ENCODE results near the gene CTDSPL2.

Gene CTDSPL2

DNA sequence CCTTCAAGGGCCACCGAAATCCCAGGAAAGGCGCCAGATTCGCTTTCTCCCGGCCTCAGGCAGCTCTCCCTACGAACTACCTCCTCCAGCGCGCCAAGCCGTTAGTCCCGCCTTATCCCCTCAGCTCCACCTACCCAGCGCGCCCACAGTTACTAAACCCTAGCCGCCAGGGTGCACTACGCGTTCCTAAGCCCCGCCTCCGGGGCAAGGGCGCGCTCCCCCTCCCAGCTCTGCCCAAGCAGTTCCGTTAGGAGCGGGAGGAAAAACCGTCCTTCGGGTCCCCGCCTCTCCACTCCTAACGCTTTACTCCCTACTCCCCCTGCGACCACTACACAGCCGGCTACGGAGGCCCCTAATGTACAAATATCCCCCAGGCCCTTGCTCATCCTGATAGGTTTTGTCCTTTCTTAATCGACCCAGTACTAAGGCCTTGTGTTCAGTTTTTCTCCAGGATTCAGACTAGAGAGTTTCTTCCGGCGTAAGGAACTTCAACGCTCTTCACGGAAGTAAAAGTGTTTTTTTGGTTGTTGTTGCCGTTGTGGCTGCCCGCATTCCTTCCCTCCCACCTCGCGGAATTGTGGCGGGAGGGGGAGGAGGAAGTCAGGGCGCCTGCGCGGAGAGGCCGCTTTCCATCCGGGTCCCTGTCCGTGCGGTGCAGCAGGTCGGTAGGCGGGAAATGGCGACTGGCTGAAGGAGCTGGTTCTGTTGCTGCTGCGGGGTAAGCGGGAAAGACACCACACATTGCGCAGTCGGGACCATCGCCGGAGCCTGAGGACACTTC is at the start of gene CTDSPL2:
TSS of gene CTDSPL2 (plus strand) at position 655 of the 781 bp plus-strand sequence. CDS start 31,386 bp downstream, outside the sequence.
- H2AFZ ChIP-seq (ENCODE audit: low read depth, low read length), result peak within 1 kb of the TSS; percentile 92
- peak within 1 kb of the TSS; percentile 94 for H3K4me3 ChIP-seq (ENCODE audit: low read length)
- H3K27me3 ChIP-seq (ENCODE audit: insufficient read depth, low read length), result no peaks in the 10 kb centered on the region
- H3K9me3 ChIP-seq (ENCODE audit: low read length), result no peaks in the 10 kb centered on the region
- H3K36me3 ChIP-seq (ENCODE audit: insufficient read depth, low read length), result peaks cover 5% of the 10 kb centered on the region
- peaks cover 7% of the 10 kb centered on the region for H3K4me1 ChIP-seq (ENCODE audit: insufficient read depth, low read length)

DNA sequence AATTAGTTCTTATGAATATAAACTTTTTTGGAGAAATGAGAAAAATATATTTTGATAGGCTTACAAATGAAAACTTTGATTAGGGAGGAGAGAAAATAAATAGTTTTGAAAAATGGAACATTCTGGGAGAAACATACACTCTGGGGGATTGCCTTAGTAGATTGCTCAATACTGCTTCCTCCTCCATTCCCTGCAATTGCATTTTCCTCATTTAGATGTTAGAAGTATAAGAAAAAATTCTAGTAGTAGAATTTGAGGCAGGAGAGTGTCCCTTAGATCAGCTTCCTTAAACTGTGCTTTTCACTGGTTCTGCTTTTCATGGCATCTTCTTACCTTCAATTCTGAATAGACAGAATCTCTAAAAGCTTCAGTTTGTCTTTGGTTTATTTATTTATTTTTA is 46.2 kb upstream of the CTDSPL2 start:
- Histone ChIP-seq H3K4me1 (ENCODE audit: insufficient read depth, low read length) (no peaks in the 10 kb centered on the region), H3K9me3 (ENCODE audit: low read length) (no peaks in the 10 kb centered on the region), H3K36me3 (ENCODE audit: insufficient read depth, low read length) (peaks cover 26% of the 10 kb centered on the region), H3K27me3 (ENCODE audit: insufficient read depth, low read length) (no peaks in the 10 kb centered on the region), H2AFZ (ENCODE audit: low read depth, low read length) (no peak overlapping the region), H3K4me3 (ENCODE audit: low read length) (no peak overlapping the region)

DNA sequence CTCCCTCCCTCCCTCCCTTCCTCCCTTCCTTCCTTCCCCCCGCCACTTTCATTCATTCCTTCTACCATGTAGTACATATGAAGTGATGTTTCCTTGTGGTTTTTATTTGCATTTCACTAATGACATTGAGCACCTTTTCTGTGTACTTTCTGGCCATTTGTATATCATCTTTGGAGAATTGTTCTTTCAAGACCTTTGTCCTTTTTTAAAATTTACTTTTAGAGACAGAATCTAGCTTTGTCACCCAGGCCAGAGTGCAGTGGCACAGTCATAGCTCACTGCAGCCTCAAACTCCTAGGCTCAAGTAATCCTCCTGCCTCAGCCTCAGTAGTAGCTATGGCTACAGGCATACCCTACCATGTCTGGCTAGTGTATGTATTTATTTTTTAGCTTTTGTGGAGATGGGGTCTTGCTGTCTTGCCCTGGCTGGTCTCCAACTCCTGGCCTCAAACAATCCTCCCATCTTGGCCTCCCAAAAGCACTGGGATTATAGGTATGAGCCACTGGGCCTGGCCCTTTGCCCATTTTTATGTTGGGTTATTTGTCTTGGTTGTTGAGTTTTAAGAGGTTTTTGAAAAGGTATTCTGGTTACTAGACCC is 42.0 kb upstream of the CTDSPL2 start:
- Histone ChIP-seq H3K27me3 (ENCODE audit: insufficient read depth, low read length) (no peaks in the 10 kb centered on the region), H3K9me3 (ENCODE audit: low read length) (peaks cover 2% of the 10 kb centered on the region), H3K4me1 (ENCODE audit: insufficient read depth, low read length) (no peaks in the 10 kb centered on the region), H3K4me3 (ENCODE audit: low read length) (no peak overlapping the region), H3K36me3 (ENCODE audit: insufficient read depth, low read length) (peaks cover 28% of the 10 kb centered on the region), H2AFZ (ENCODE audit: low read depth, low read length) (no peak overlapping the region)

DNA sequence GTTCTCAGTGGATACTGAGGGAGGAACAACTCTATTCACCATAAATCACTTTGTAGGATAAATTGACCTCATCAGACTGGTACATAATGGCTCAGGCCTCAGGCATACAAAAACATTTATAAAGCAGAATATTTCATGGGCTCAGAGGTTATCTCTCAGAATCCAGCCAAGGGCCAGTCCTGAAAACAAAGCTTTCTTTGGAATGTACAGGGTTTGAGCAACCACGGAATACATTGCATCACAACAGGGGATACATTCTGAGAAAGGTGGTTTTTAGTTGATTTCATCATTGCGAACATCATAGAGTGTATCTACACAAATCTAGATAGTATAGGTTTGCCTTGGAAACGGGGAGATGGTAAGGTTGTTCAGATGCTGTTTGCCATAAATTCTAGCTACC is 33.4 kb upstream of the CTDSPL2 start:
- H3K9me3 ChIP-seq (ENCODE audit: low read length), result no peaks in the 10 kb centered on the region
- no peak overlapping the region for H3K4me3 ChIP-seq (ENCODE audit: low read length)
- no peaks in the 10 kb centered on the region for H3K27me3 ChIP-seq (ENCODE audit: insufficient read depth, low read length)
- no peaks in the 10 kb centered on the region for H3K4me1 ChIP-seq (ENCODE audit: insufficient read depth, low read length)
- H3K36me3 ChIP-seq (ENCODE audit: insufficient read depth, low read length), result peaks cover 16% of the 10 kb centered on the region
- no peak overlapping the region for H2AFZ ChIP-seq (ENCODE audit: low read depth, low read length)

DNA sequence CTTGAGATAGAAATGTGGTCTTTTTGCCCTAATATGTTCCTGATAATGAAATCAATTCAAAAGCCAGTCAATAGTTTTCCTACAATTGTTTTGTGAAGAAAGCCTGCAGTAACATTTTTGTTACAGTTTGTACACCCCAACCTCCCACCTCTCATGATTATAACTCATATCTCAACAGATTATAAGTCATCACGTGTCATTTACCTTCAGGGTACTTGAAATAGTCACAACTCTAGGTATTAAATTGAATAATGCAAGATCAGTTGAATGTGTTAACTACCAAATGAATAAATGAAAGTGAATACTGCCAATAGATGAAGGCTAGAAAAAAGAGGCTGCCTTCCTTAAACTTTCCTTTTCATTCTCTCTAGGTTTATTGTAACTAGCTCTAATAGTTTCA is 32.9 kb upstream of the CTDSPL2 start:
- no peak overlapping the region for H2AFZ ChIP-seq (ENCODE audit: low read depth, low read length)
- no peak overlapping the region for H3K4me3 ChIP-seq (ENCODE audit: low read length)
- H3K36me3 ChIP-seq (ENCODE audit: insufficient read depth, low read length), result peaks cover 14% of the 10 kb centered on the region
- H3K27me3 ChIP-seq (ENCODE audit: insufficient read depth, low read length), result no peaks in the 10 kb centered on the region
- no peaks in the 10 kb centered on the region for H3K9me3 ChIP-seq (ENCODE audit: low read length)
- H3K4me1 ChIP-seq (ENCODE audit: insufficient read depth, low read length), result no peaks in the 10 kb centered on the region

DNA sequence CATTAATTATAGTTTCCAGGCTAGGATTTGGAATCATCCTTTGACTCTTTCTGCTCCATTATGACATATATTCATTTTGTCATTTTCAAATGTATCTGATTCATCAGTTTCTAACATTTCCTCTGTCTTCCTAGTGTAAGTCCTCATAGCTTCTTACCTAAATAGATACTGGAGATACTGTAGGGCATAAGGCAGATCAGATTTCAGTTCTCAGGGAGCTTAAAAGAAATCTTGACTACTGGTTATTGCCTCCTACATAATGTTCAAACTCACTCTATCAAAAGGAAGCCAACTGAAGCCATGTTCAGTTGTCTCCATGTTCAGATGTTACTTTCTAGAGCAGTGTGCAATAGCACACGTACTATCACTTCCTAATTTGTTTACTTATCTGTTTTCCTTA is 29.6 kb upstream of the CTDSPL2 start:
- no peaks in the 10 kb centered on the region for H3K9me3 ChIP-seq (ENCODE audit: low read length)
- no peaks in the 10 kb centered on the region for H3K4me1 ChIP-seq (ENCODE audit: insufficient read depth, low read length)
- H2AFZ ChIP-seq (ENCODE audit: low read depth, low read length), result no peak overlapping the region

DNA sequence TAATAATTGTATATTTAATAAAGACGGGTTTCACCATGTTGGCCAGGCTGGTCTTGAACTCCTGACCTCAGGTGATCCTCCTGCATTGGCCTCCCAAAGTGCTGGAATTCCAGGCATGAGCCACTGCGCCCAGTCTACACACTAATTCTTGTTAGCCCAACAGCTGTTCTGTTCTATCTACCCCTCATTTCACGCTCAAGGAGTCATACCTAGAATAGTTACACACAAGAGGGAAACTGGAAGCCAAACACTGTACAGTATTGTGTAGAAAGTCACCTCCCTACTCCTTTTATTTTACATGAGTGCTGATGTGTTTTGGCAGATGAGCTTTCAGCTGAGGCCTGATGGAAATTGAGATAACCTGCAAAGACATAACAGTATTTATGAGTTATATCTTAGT is 13.4 kb upstream of the CTDSPL2 start:
- Histone ChIP-seq H3K36me3 (ENCODE audit: insufficient read depth, low read length) (peaks cover 7% of the 10 kb centered on the region), H3K4me3 (ENCODE audit: low read length) (no peak overlapping the region), H2AFZ (ENCODE audit: low read depth, low read length) (no peak overlapping the region), H3K4me1 (ENCODE audit: insufficient read depth, low read length) (no peaks in the 10 kb centered on the region), H3K9me3 (ENCODE audit: low read length) (no peaks in the 10 kb centered on the region), H3K27me3 (ENCODE audit: insufficient read depth, low read length) (no peaks in the 10 kb centered on the region)

More for the DNA sequence above, 29.6 kb upstream of the CTDSPL2 start:
- Histone ChIP-seq H3K36me3 (ENCODE audit: insufficient read depth, low read length) (peaks cover 14% of the 10 kb centered on the region), H3K27me3 (ENCODE audit: insufficient read depth, low read length) (no peaks in the 10 kb centered on the region), H3K4me3 (ENCODE audit: low read length) (no peak overlapping the region)

DNA sequence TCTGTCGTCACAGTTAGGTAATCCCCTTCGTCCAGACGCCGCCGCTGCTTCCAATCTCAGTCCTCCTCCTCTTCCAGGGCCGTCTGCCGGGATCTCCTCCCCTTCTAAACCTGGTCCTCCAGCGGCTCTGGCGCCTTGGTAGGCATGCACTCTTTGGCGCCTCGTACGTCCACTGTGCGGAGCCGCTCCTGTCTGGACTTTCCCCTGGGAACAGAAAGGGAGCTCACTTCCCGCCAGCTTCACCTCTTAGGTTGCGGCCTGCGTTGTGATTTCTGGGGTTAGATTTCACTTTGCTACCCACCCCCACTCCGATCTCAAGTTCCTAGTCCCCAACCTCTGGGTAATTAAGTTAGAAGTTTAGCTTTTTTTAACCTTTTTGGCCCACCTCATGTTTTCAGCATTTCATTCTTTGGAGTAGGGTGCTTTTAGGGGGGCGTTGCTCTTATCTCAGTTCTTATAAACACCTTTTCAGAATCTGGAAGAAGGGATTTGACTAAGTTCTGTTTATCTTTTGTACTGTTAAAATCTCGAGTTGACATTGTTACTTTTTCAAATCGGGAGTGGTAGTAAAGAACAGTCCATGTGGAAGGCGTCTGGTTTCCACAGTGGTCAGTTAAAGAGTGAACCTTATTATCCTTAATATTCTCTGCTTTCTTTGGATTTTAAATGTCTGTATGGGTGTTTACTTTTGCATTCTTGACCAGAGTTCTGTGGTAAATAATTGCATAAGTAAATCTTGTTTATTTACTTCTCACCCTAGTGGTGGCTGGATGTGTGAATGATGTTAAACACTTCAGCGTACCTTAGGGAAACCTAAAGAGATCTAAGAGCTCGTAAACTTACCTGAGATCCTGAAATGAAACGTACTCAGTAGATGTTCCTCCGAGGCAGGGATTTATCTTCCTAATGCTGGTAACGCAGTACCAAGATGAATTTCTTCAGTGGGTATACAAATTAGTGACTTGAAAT is 611 bp downstream of the CTDSPL2 start:
- H3K9me3 ChIP-seq (ENCODE audit: low read length), result no peaks in the 10 kb centered on the region
- peak overlapping the region; percentile 92 for H2AFZ ChIP-seq (ENCODE audit: low read depth, low read length)
- H3K4me3 ChIP-seq (ENCODE audit: low read length), result peak overlapping the region; percentile 94
- peaks cover 9% of the 10 kb centered on the region for H3K36me3 ChIP-seq (ENCODE audit: insufficient read depth, low read length)
- H3K4me1 ChIP-seq (ENCODE audit: insufficient read depth, low read length), result peaks cover 7% of the 10 kb centered on the region
- H3K27me3 ChIP-seq (ENCODE audit: insufficient read depth, low read length), result no peaks in the 10 kb centered on the region

DNA sequence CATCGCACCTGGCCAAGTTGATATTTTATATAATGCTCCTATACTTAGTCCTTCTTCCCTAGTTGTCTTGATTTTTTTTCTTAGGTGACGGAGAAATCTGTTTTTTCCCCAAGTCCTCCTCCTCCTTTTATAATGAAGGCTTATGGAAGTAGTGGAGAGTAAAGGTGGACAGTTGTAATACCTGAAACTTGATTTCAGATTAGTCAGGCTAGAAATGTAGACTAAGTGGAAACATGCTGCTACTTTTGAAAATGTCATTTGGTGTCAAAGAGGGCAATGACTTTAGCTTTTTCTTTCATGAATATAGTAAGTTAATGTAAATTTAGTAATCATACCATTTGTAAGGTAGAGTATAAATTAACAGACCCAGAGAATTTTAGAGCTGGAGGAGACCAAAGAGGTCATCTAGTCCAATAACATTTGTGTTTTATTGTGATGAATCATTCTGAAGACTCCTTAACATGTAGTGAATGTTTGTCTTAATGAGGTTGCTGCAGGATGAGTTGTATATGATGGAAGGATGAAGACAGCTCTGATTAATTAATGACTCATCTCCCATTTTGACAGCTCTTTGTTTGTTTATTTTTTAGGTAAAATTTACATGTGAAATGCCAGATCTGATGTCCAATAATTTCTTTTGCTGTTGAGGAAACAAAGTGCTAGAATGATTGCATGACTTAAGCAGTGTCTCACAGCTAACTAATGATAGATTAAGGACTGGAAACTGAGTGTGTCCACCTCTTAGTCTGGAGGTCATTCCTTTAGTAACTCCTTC is 8.7 kb downstream of the CTDSPL2 start:
- H3K4me1 ChIP-seq (ENCODE audit: insufficient read depth, low read length), result no peaks in the 10 kb centered on the region
- H3K9me3 ChIP-seq (ENCODE audit: low read length), result no peaks in the 10 kb centered on the region
- no peaks in the 10 kb centered on the region for H3K27me3 ChIP-seq (ENCODE audit: insufficient read depth, low read length)
- H3K4me3 ChIP-seq (ENCODE audit: low read length), result no peak overlapping the region
- peaks cover 15% of the 10 kb centered on the region for H3K36me3 ChIP-seq (ENCODE audit: insufficient read depth, low read length)
- H2AFZ ChIP-seq (ENCODE audit: low read depth, low read length), result no peak overlapping the region

DNA sequence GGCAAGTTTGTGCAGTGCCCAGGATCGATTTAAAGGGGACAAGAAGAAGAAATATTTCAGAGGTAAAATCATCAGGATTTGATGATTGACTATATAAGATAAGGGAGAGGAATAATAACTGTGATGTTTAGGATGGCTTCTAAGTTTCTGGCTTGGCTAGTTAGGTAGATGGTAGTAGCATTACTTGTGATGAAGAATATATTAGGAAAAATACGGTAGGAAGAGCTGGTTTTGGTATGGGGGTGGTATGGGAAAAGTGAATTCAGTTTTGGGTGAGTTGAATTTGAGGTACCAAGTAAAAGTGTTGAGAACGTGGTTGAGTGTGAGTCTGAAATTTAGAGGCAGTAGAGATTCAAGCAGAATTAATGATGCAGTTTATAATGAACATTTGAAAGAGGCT is 11.0 kb downstream of the CTDSPL2 start:
- Histone ChIP-seq H2AFZ (ENCODE audit: low read depth, low read length) (no peak overlapping the region), H3K9me3 (ENCODE audit: low read length) (peaks cover 4% of the 10 kb centered on the region), H3K4me1 (ENCODE audit: insufficient read depth, low read length) (no peaks in the 10 kb centered on the region)

DNA sequence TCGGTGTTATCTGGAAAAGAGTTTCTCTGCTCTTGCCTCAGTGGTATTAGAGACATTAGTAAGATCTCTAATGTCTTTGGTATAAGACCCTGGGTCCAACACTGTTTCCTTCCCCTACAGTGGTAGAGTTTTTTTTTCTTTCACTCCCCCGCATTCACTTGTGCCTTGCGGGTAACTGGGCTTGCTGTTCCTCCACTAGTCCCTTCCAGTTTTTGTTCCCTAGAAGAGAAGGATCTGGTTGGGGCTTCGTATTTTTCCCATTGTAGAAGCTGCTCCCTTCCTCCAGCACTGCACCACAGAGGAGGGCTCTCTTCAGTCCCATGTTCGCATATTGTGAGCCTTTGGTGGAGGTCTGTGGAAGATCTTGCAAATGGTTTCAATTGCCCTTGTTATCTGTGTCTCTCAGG is 13.7 kb downstream of the CTDSPL2 start:
- no peak overlapping the region for H2AFZ ChIP-seq (ENCODE audit: low read depth, low read length)
- H3K27me3 ChIP-seq (ENCODE audit: insufficient read depth, low read length), result no peaks in the 10 kb centered on the region
- H3K4me3 ChIP-seq (ENCODE audit: low read length), result no peak overlapping the region
- no peaks in the 10 kb centered on the region for H3K4me1 ChIP-seq (ENCODE audit: insufficient read depth, low read length)
- peaks cover 9% of the 10 kb centered on the region for H3K9me3 ChIP-seq (ENCODE audit: low read length)
- peaks cover 8% of the 10 kb centered on the region for H3K36me3 ChIP-seq (ENCODE audit: insufficient read depth, low read length)

More for the DNA sequence above, 11.0 kb downstream of the CTDSPL2 start:
- H3K27me3 ChIP-seq (ENCODE audit: insufficient read depth, low read length), result no peaks in the 10 kb centered on the region
- peaks cover 9% of the 10 kb centered on the region for H3K36me3 ChIP-seq (ENCODE audit: insufficient read depth, low read length)
- H3K4me3 ChIP-seq (ENCODE audit: low read length), result no peak overlapping the region

DNA sequence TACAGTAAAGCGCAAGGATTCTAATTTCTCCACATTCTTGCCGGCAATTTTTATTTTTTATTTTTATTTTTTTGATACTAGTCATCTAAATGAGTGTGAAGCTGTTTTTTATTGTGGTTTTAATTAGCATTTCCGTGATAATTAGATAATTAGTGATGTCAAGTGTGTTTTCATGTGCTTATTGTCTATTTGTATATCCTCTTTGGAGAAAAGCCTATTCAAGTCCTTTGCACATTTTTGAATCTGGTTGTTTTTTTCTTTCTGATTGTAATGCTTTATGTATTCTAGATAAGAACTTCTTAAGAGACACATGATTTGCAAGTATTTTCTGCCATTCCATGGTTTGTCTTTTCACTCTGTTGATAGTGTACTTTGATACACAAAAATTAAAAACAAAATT is 16.1 kb downstream of the CTDSPL2 start:
- no peak overlapping the region for H2AFZ ChIP-seq (ENCODE audit: low read depth, low read length)

More for the DNA sequence above, 16.1 kb downstream of the CTDSPL2 start:
- Histone ChIP-seq H3K36me3 (ENCODE audit: insufficient read depth, low read length) (peaks cover 11% of the 10 kb centered on the region), H3K4me3 (ENCODE audit: low read length) (no peak overlapping the region), H3K9me3 (ENCODE audit: low read length) (peaks cover 9% of the 10 kb centered on the region), H3K27me3 (ENCODE audit: insufficient read depth, low read length) (no peaks in the 10 kb centered on the region), H3K4me1 (ENCODE audit: insufficient read depth, low read length) (no peaks in the 10 kb centered on the region)
